ENCODE results near the gene LIM2.

LIM2 gene

GRCh38 chr19:51417107-51417809 is 29.5 kb upstream of the LIM2 start, which contains the start of gene SIGLEC10:
Gene SIGLEC10 (minus strand): TSS chr19:51417642. CDS start chr19:51417581, 61 bp downstream.
- no peak for TF ChIP-seq FOXP2 (optimal IDR thresholded peaks at IDR 0.05; ENCODE audit: borderline replicate concordance, extremely low read depth, extremely low read length, insufficient read depth)
- no peak for TF ChIP-seq TAF1 (IDR thresholded peaks at IDR 0.05; ENCODE audit: borderline replicate concordance, insufficient read depth, low read length)
- TF ChIP-seq POLR2AphosphoS5 (IDR thresholded peaks at IDR 0.05; ENCODE audit: low read depth, low read length) = no peak
- TF ChIP-seq REST (IDR thresholded peaks at IDR 0.05; ENCODE audit: insufficient read depth in 1 of 2, low read depth in 2 of 2, low read length in 2 of 2) = no peak
- no peak for TF ChIP-seq SIN3A (IDR thresholded peaks at IDR 0.05; ENCODE audit: borderline replicate concordance, insufficient read depth, low read length)

GRCh38 chr19:51415187-51415586 is 27.4 kb upstream of the LIM2 start:
- TF ChIP-seq POLR2AphosphoS5 (IDR thresholded peaks at IDR 0.05; ENCODE audit: low read depth, low read length) = no peak
- TF ChIP-seq REST (IDR thresholded peaks at IDR 0.05; ENCODE audit: insufficient read depth in 1 of 2, low read depth in 2 of 2, low read length in 2 of 2) = no peak
- TF ChIP-seq TAF1 (IDR thresholded peaks at IDR 0.05; ENCODE audit: borderline replicate concordance, insufficient read depth, low read length) = no peak
- no peak for TF ChIP-seq FOXP2 (optimal IDR thresholded peaks at IDR 0.05; ENCODE audit: borderline replicate concordance, extremely low read depth, extremely low read length, insufficient read depth)
- no peak for TF ChIP-seq SIN3A (IDR thresholded peaks at IDR 0.05; ENCODE audit: borderline replicate concordance, insufficient read depth, low read length)

- no peak for TF ChIP-seq POLR2AphosphoS5 (IDR thresholded peaks at IDR 0.05; ENCODE audit: low read depth, low read length)
- TF ChIP-seq FOXP2 (optimal IDR thresholded peaks at IDR 0.05; ENCODE audit: borderline replicate concordance, extremely low read depth, extremely low read length, insufficient read depth) = no peak
- TF ChIP-seq SIN3A (IDR thresholded peaks at IDR 0.05; ENCODE audit: borderline replicate concordance, insufficient read depth, low read length) = no peak
- TF ChIP-seq REST (IDR thresholded peaks at IDR 0.05; ENCODE audit: insufficient read depth in 1 of 2, low read depth in 2 of 2, low read length in 2 of 2) = no peak
- no peak for TF ChIP-seq TAF1 (IDR thresholded peaks at IDR 0.05; ENCODE audit: borderline replicate concordance, insufficient read depth, low read length)
These were observed 23.4 kb upstream of the LIM2 start for GRCh38 chr19:51410950-51411748.

GRCh38 chr19:51407511-51408131 is 19.8 kb upstream of the LIM2 start:
- TF ChIP-seq SIN3A (IDR thresholded peaks at IDR 0.05; ENCODE audit: borderline replicate concordance, insufficient read depth, low read length) (no peak), TAF1 (IDR thresholded peaks at IDR 0.05; ENCODE audit: borderline replicate concordance, insufficient read depth, low read length) (no peak), POLR2AphosphoS5 (IDR thresholded peaks at IDR 0.05; ENCODE audit: low read depth, low read length) (no peak), REST (IDR thresholded peaks at IDR 0.05; ENCODE audit: insufficient read depth in 1 of 2, low read depth in 2 of 2, low read length in 2 of 2) (no peak), FOXP2 (optimal IDR thresholded peaks at IDR 0.05; ENCODE audit: borderline replicate concordance, extremely low read depth, extremely low read length, insufficient read depth) (no peak)
